Caco-2 (cell line): ENCODE results near the gene ARSB. TPM values are rescaled to one million over a fixed set of nuclear protein-coding genes. Genes with fewer than 3 reads are reported as not detected.

ENCODE experiments used
- BruUV-seq: library from RNA; stranded (reverse); fragments of 400-500 nt; replicated peaks from 2 replicates; lab custom pipeline; 2021; lab: Mats Ljungman, UMichigan
- CTCF ChIA-PET: fragments of 300-600 bp; sonication (Branson Sonifier 250); formaldehyde crosslinking; loops from one replicate; lab custom pipeline; 2022; ENCODE audit warnings: antibody characterized with exemption; lab: Charles Lee
- POLR2A ChIA-PET: fragments of 300-600 bp; sonication (Branson Sonifier 250); formaldehyde crosslinking; loops from one replicate; lab custom pipeline; 2022; ENCODE audit warnings: antibody characterized with exemption; lab: Charles Lee
- DNase-seq, 2 experiments: peaks; one replicate each; pipeline versions ENCODE4 v3.0.0 to v3.0.0-alpha.2; 2020 to 2022
- H3K27me3 ChIP-seq: replicated peaks from 2 replicates; pipeline ENCODE4 v1.6.0; 2011; ENCODE audit warnings: low read length; ENCODE audit not compliant: control insufficient read depth, insufficient read depth
- H3K36me3 ChIP-seq: 2 replicates; pipeline ENCODE4 v1.5.1; 2011; ENCODE audit warnings: low read length; ENCODE audit not compliant: control insufficient read depth, insufficient read depth
- H3K4me1 ChIP-seq: fragments of 250-450 bp; sonication (Bioruptor Pico); 2 replicates; pipeline ENCODE4 v1.5.1; 2020; ENCODE audit warnings: mild to moderate bottlenecking
- H3K4me3 ChIP-seq: 2 replicates; pipeline ENCODE4 v1.5.1; 2011; ENCODE audit warnings: low read depth, mild to moderate bottlenecking, control low read depth, low read length
- H3K9me3 ChIP-seq: fragments of 250-450 bp; sonication (Bioruptor Pico); 2 replicates; pipeline ENCODE4 v1.5.1; 2020; ENCODE audit warnings: mild to moderate bottlenecking, moderate library complexity
- H3K27ac Mint-ChIP-seq: one replicate; pipeline ENCODE4 v1.8.0; 2022; ENCODE audit warnings: mixed read lengths; ENCODE audit not compliant: unreplicated experiment
- H3K27me3 Mint-ChIP-seq: one replicate; pipeline ENCODE4 v1.8.0; 2022; ENCODE audit warnings: mixed read lengths; ENCODE audit not compliant: insufficient read depth, unreplicated experiment
- H3K36me3 Mint-ChIP-seq: one replicate; pipeline ENCODE4 v1.8.0; 2022; ENCODE audit warnings: mild to moderate bottlenecking, mixed read lengths; ENCODE audit not compliant: insufficient read depth, unreplicated experiment
- H3K4me1 Mint-ChIP-seq: one replicate; pipeline ENCODE4 v1.8.0; 2022; ENCODE audit warnings: low read depth, mixed read lengths; ENCODE audit not compliant: unreplicated experiment
- H3K4me3 Mint-ChIP-seq: one replicate; pipeline ENCODE4 v1.8.0; 2022; ENCODE audit warnings: mild to moderate bottlenecking, moderate library complexity, mixed read lengths; ENCODE audit not compliant: unreplicated experiment
- H3K9me3 Mint-ChIP-seq: one replicate; pipeline ENCODE4 v1.8.0; 2022; ENCODE audit warnings: mixed read lengths; ENCODE audit not compliant: unreplicated experiment
- CTCF ChIP-seq, 2 experiments: fragments of 200-600 bp in 1 of 2; IDR thresholded peaks; 1 replicate in 1 of 2; 2 replicates in 1 of 2; pipeline versions ENCODE4 v1.5.1 to v1.8.0; 2011 to 2022; ENCODE audit warnings: antibody characterized with exemption in 1 of 2, control low read depth in 1 of 2, inconsistent platforms in 1 of 2, low read depth in 1 of 2, low read length in 1 of 2, mild to moderate bottlenecking in 1 of 2, moderate library complexity in 1 of 2; ENCODE audit not compliant: insufficient read depth in 1 of 2, severe bottlenecking in 1 of 2, unreplicated experiment in 1 of 2
- intact Hi-C: fragments of 100-400 bp; cut with micrococcal nuclease; formaldehyde crosslinking; loops from one replicate; pipeline ENCODE4 v1.10.0; 2022; ENCODE audit not compliant: unreplicated experiment
- total RNA-seq: library from RNA; stranded (reverse); gene quantifications from 2 replicates; pipeline ENCODE4 v1.2.3, GENCODE V29; 2022

Gene ARSB
- total RNA-seq, 1 experiment from 2014 or later: 17.4 TPM

GRCh38 chr5:79002374-79002773 lies 17.3 kb upstream of the ARSB start:
- ChIA-PET CTCF (no interaction called here), POLR2A (no interaction called here)
- no peak overlapping the region for H3K4me3 ChIP-seq
- Mint-ChIP-seq H3K27me3 (peaks cover 6% of the 10 kb centered on the region), H3K4me3 (no peak overlapping the region), H3K27ac (no peak overlapping the region), H3K9me3 (no peaks in the 10 kb centered on the region), H3K4me1 (no peaks in the 10 kb centered on the region), H3K36me3 (no peaks in the 10 kb centered on the region)
- no peak for DNase-seq
- no peaks in the 10 kb centered on the region for H3K36me3 ChIP-seq
- no peak for TF ChIP-seq CTCF (IDR thresholded peaks at IDR 0.05; ENCODE audit: insufficient read depth in 1 of 2, low read depth in 1 of 2, low read length in 1 of 2, severe bottlenecking in 1 of 2, unreplicated experiment in 1 of 2)
- BruUV-seq: no TSS peak
- H3K9me3 ChIP-seq: no peaks in the 10 kb centered on the region
- H3K4me1 ChIP-seq: no peaks in the 10 kb centered on the region
- H3K27me3 ChIP-seq: no peaks in the 10 kb centered on the region; the same call in 1 of the 2 replicates
- intact Hi-C loops: no loop called here

GRCh38 chr5:79001471-79001870 lies 16.4 kb upstream of the ARSB start:
- no peak overlapping the region for H3K27ac Mint-ChIP-seq
- Histone ChIP-seq H3K36me3 (no peaks in the 10 kb centered on the region), H3K9me3 (no peaks in the 10 kb centered on the region), H3K4me1 (no peaks in the 10 kb centered on the region), H3K27me3 (no peaks in the 10 kb centered on the region; the same call in 1 of the 2 replicates), H3K4me3 (no peak overlapping the region)
- DNase-seq: no peak
- CTCF ChIA-PET: no interaction called here
- no peaks in the 10 kb centered on the region for H3K4me1 Mint-ChIP-seq
- no peak overlapping the region for H3K4me3 Mint-ChIP-seq
- H3K36me3 Mint-ChIP-seq: no peaks in the 10 kb centered on the region
- no TSS peak for BruUV-seq
- H3K9me3 Mint-ChIP-seq: no peaks in the 10 kb centered on the region
- H3K27me3 Mint-ChIP-seq: peaks cover 6% of the 10 kb centered on the region
- POLR2A ChIA-PET: no interaction called here
- no peak for TF ChIP-seq CTCF (IDR thresholded peaks at IDR 0.05; ENCODE audit: insufficient read depth in 1 of 2, low read depth in 1 of 2, low read length in 1 of 2, severe bottlenecking in 1 of 2, unreplicated experiment in 1 of 2)
- intact Hi-C loops: no loop called here

GRCh38 chr5:78997090-78997489 lies 12.0 kb upstream of the ARSB start:
- no TSS peak for BruUV-seq
- Mint-ChIP-seq H3K4me3 (no peak overlapping the region), H3K27me3 (peaks cover 3% of the 10 kb centered on the region), H3K9me3 (no peaks in the 10 kb centered on the region), H3K4me1 (no peaks in the 10 kb centered on the region), H3K36me3 (no peaks in the 10 kb centered on the region), H3K27ac (no peak overlapping the region)
- Histone ChIP-seq H3K27me3 (0 out of 2 replicates have a peak, but pooled peaks cover 1% of the 10 kb centered on the region), H3K4me1 (no peaks in the 10 kb centered on the region), H3K4me3 (no peak overlapping the region), H3K36me3 (no peaks in the 10 kb centered on the region), H3K9me3 (no peaks in the 10 kb centered on the region)
- ChIA-PET POLR2A (no interaction called here), CTCF (no interaction called here)
- TF ChIP-seq CTCF (IDR thresholded peaks at IDR 0.05; ENCODE audit: insufficient read depth in 1 of 2, low read depth in 1 of 2, low read length in 1 of 2, severe bottlenecking in 1 of 2, unreplicated experiment in 1 of 2): no peak
- no peak for DNase-seq
- intact Hi-C loops: no loop called here
